ENCODE results near the gene DCLK2. TPM values are rescaled to one million over a fixed set of nuclear protein-coding genes. Genes with fewer than 3 reads are reported as not detected.

Gene DCLK2
- total and polyA plus RNA-seq, 2 donors (not counting 1 experiment from before 2014, with no cell fraction given), result 0.91 to 3.3 TPM

DNA sequence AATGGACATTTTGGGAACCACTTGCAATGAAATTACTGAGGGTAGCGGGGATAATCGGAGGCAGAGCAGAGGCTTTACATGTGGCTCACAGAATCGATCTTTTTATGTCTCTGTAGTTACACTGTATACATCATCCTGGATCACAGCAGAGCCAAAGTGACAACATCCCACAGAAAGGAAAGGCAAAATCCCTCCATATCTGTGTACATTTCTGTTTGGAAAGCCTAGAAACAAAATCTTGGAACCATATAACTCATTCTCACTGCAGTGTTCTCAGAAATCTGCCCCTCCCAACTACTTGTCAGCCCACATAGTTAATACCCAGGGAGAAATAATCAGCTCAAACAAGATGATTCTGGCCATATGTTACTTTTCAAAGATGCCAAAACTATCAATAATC lies 211.6 kb downstream of the DCLK2 start:
- Histone ChIP-seq H3K9me3 (ENCODE audit: control extremely low read depth in 1 of 3, control insufficient read depth in 2 of 3, insufficient read depth in 1 of 3, low read length in 2 of 3) (no peaks in the 10 kb centered on the region), H3K79me2 (ENCODE audit: control insufficient read depth, insufficient read depth, low read length) (no peaks in the 10 kb centered on the region), H3K27ac (ENCODE audit: low read length in 2 of 2) (no peak overlapping the region), H2AFZ (ENCODE audit: insufficient read depth, low read depth, low read length, poor library complexity, severe bottlenecking) (no peak overlapping the region), H3K27me3 (replicated peaks in 1 of 4; ENCODE audit: control extremely low read depth in 1 of 4, control insufficient read depth in 3 of 4, insufficient read depth in 4 of 4, low read length in 3 of 4) (no peaks in the 10 kb centered on the region), H3K4me3 (ENCODE audit: control extremely low read depth in 1 of 5, extremely low read depth in 1 of 5, insufficient read depth in 1 of 5, low read depth in 2 of 5, low read length in 4 of 5) (no peak overlapping the region), H3K4me2 (replicated peaks; ENCODE audit: low read depth, low read length, poor library complexity, severe bottlenecking) (no peak overlapping the region), H3K9ac (ENCODE audit: low read length) (no peak overlapping the region), H3K36me3 (replicated peaks in 1 of 2; ENCODE audit: control extremely low read depth in 1 of 2, control insufficient read depth in 1 of 2, extremely low read depth in 1 of 2, insufficient read depth in 2 of 2, low read length in 1 of 2) (peaks cover 0 to 11% of the 10 kb centered on the region in 2 experiments), H3K4me1 (ENCODE audit: control insufficient read depth in 2 of 2, insufficient read depth in 2 of 2, low read length in 2 of 2) (no peaks in the 10 kb centered on the region), H4K20me1 (ENCODE audit: control insufficient read depth, insufficient read depth, low read length, poor library complexity, severe bottlenecking) (no peaks in the 10 kb centered on the region)
- H3K4me1 Mint-ChIP-seq, result no peaks in the 10 kb centered on the region
- no peak for DNase-seq
- POLR2A ChIA-PET, result no interaction called here
- no peak overlapping the region for H3K27ac Mint-ChIP-seq
- H3K27me3 Mint-ChIP-seq, result no peaks in the 10 kb centered on the region
- ATAC-seq (ENCODE audit: low read depth), result no peak
- intact Hi-C loops (cut with micrococcal nuclease), result no loop called here
- WGBS (ENCODE audit: insufficient coverage), result 100% methylated on average over 2 of the region's 3 CpGs
- no peak overlapping the region for H3K4me3 Mint-ChIP-seq
- no peak for TF ChIP-seq EZH2 (IDR thresholded peaks at IDR 0.05; ENCODE audit: borderline replicate concordance, insufficient read depth, low read depth, low read length, poor library complexity, severe bottlenecking)
- no peak for TF ChIP-seq CTCF (IDR thresholded peaks at IDR 0.05)
- CTCF ChIA-PET, result no interaction called here
- H3K9me3 Mint-ChIP-seq (ENCODE audit: insufficient read depth), result peaks cover 6% of the 10 kb centered on the region

DNA sequence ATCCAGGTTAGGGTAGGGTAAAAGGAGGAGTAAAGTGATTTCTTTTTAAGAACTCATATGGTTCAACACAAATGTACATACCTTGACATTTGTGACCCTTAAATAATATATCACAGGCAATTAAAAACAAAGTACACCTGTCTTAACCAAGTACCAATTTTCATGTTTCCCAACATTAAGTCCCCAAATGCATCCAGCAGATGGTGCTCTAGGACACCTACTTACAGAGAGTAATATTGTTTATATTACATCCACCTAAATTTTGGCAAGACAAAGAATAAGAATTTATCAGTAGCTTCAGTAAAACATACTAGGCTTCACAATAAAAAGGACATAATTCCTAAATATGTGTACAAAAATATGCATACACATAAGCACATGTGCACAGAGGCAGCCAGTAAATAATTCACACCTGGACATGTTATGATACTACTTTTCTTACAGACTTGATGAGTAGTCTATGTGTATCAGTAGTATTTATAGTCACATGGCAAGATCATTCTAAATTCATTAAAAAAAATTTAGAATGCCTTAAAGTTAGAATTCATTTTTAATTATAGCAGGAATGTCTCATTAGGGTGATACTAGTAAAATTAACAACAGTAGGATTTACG lies 219.7 kb downstream of the DCLK2 start:
- Histone ChIP-seq H3K27me3 (replicated peaks in 1 of 4; ENCODE audit: control extremely low read depth in 1 of 4, control insufficient read depth in 3 of 4, insufficient read depth in 4 of 4, low read length in 3 of 4) (no peaks in the 10 kb centered on the region), H3K36me3 (replicated peaks in 1 of 2; ENCODE audit: control extremely low read depth in 1 of 2, control insufficient read depth in 1 of 2, extremely low read depth in 1 of 2, insufficient read depth in 2 of 2, low read length in 1 of 2) (no peaks in the 10 kb centered on the region), H3K4me1 (ENCODE audit: control insufficient read depth in 2 of 2, insufficient read depth in 2 of 2, low read length in 2 of 2) (no peaks in the 10 kb centered on the region), H3K4me2 (replicated peaks; ENCODE audit: low read depth, low read length, poor library complexity, severe bottlenecking) (no peak overlapping the region), H3K9me3 (ENCODE audit: control extremely low read depth in 1 of 3, control insufficient read depth in 2 of 3, insufficient read depth in 1 of 3, low read length in 2 of 3) (no peaks in the 10 kb centered on the region), H2AFZ (ENCODE audit: insufficient read depth, low read depth, low read length, poor library complexity, severe bottlenecking) (no peak overlapping the region), H3K9ac (ENCODE audit: low read length) (no peak overlapping the region), H3K79me2 (ENCODE audit: control insufficient read depth, insufficient read depth, low read length) (no peaks in the 10 kb centered on the region), H3K27ac (ENCODE audit: low read length in 2 of 2) (no peak overlapping the region), H4K20me1 (ENCODE audit: control insufficient read depth, insufficient read depth, low read length, poor library complexity, severe bottlenecking) (no peaks in the 10 kb centered on the region), H3K4me3 (ENCODE audit: control extremely low read depth in 1 of 5, extremely low read depth in 1 of 5, insufficient read depth in 1 of 5, low read depth in 2 of 5, low read length in 4 of 5) (no peak overlapping the region)
- Mint-ChIP-seq H3K4me1 (no peaks in the 10 kb centered on the region), H3K9me3 (ENCODE audit: insufficient read depth) (no peaks in the 10 kb centered on the region), H3K27me3 (no peaks in the 10 kb centered on the region), H3K4me3 (no peak overlapping the region), H3K27ac (no peak overlapping the region)
- ChIA-PET POLR2A (no interaction called here), CTCF (interaction anchor here (1.3 to 5.2 kb wide), 3 partner anchors 14 to 569 kb away, joined by 3 to 28 read pairs (median 8); no protein-coding TSS in a partner anchor)
- no CpG with 5 or more reads among the region's 1 CpG for WGBS (ENCODE audit: insufficient coverage)
- TF ChIP-seq EZH2 (IDR thresholded peaks at IDR 0.05; ENCODE audit: borderline replicate concordance, insufficient read depth, low read depth, low read length, poor library complexity, severe bottlenecking) (no peak), CTCF (IDR thresholded peaks at IDR 0.05) (peak; percentile 60)
- ATAC-seq (ENCODE audit: low read depth) (no peak), DNase-seq (peak; percentile 26)
- intact Hi-C loops (cut with micrococcal nuclease), result loop anchor here (2.0 kb wide), 1 partner anchor 569 kb away; no protein-coding TSS in a partner anchor
